ENCODE measurements around the gene PAGE2. TPM values are rescaled to one million over a fixed set of nuclear protein-coding genes. Genes with fewer than 3 reads are reported as not detected.
"Not testable (repeated sequence)": the region's sequence is repeated elsewhere in the genome, so short reads cannot be mapped to it uniquely, and the experiment has no call there.

Gene PAGE2
- total RNA-seq, 6 experiments from 2014 or later: 0.82 TPM; not detected in 5

GRCh38 chrX:55127692-55128091 lies 38.9 kb downstream of the PAGE2 start:
- TF ChIP-seq CTCF (IDR thresholded peaks at IDR 0.05): no peak
- no peak for DNase-seq
- Mint-ChIP-seq H3K9me3 (no peaks in the 10 kb centered on the region), H3K4me1 (ENCODE audit: low read depth) (no peaks in the 10 kb centered on the region), H3K36me3 (ENCODE audit: low read depth) (no peaks in the 10 kb centered on the region), H3K27me3 (ENCODE audit: insufficient read depth) (peaks cover 2% of the 10 kb centered on the region; the same call in 1 of the 2 replicates), H3K4me3 (no peak overlapping the region), H3K27ac (no peak overlapping the region)

GRCh38 chrX:55129361-55129760 lies 40.5 kb downstream of the PAGE2 start:
- DNase-seq: no peak
- H3K36me3 Mint-ChIP-seq (ENCODE audit: low read depth): no peaks in the 10 kb centered on the region
- H3K9me3 Mint-ChIP-seq: no peaks in the 10 kb centered on the region
- TF ChIP-seq CTCF (IDR thresholded peaks at IDR 0.05): no peak
- no peaks in the 10 kb centered on the region for H3K4me1 Mint-ChIP-seq (ENCODE audit: low read depth)
- no peak overlapping the region for H3K27ac Mint-ChIP-seq
- no peaks in the 10 kb centered on the region; the same call in 1 of the 2 replicates for H3K27me3 Mint-ChIP-seq (ENCODE audit: insufficient read depth)
- no peak overlapping the region for H3K4me3 Mint-ChIP-seq

- Mint-ChIP-seq H3K4me3 (no peak overlapping the region), H3K27me3 (ENCODE audit: insufficient read depth) (no peaks in the 10 kb centered on the region), H3K36me3 (ENCODE audit: low read depth) (no peaks in the 10 kb centered on the region), H3K27ac (no peak overlapping the region), H3K9me3 (no peaks in the 10 kb centered on the region), H3K4me1 (ENCODE audit: low read depth) (no peaks in the 10 kb centered on the region)
- DNase-seq: no peak
- TF ChIP-seq CTCF (IDR thresholded peaks at IDR 0.05): no peak
Measured at GRCh38 chrX:55130481-55130880, 41.7 kb downstream of the PAGE2 start.

- Mint-ChIP-seq H3K4me3 (no peak overlapping the region), H3K36me3 (ENCODE audit: low read depth) (no peaks in the 10 kb centered on the region), H3K27ac (no peak overlapping the region), H3K4me1 (ENCODE audit: low read depth) (no peaks in the 10 kb centered on the region), H3K9me3 (no peaks in the 10 kb centered on the region), H3K27me3 (ENCODE audit: insufficient read depth) (no peaks in the 10 kb centered on the region)
- no peak for TF ChIP-seq CTCF (IDR thresholded peaks at IDR 0.05)
- no peak for DNase-seq
Measured at GRCh38 chrX:55132416-55132815, 43.6 kb downstream of the PAGE2 start.

GRCh38 chrX:55135171-55135570 lies 46.4 kb downstream of the PAGE2 start:
- peak; percentile 73 for TF ChIP-seq CTCF (IDR thresholded peaks at IDR 0.05)
- peak; percentile 24 for DNase-seq
- no peak overlapping the region for H3K4me3 Mint-ChIP-seq
- no peaks in the 10 kb centered on the region for H3K9me3 Mint-ChIP-seq
- H3K27me3 Mint-ChIP-seq (ENCODE audit: insufficient read depth): no peaks in the 10 kb centered on the region; the same call in none of the 2 replicates
- no peaks in the 10 kb centered on the region for H3K36me3 Mint-ChIP-seq (ENCODE audit: low read depth)
- H3K4me1 Mint-ChIP-seq (ENCODE audit: low read depth): no peaks in the 10 kb centered on the region
- no peak overlapping the region for H3K27ac Mint-ChIP-seq

- not testable (repeated sequence) for H3K4me3 Mint-ChIP-seq; H3K36me3 Mint-ChIP-seq (ENCODE audit: low read depth); H3K9me3 Mint-ChIP-seq; H3K27ac Mint-ChIP-seq; DNase-seq; H3K27me3 Mint-ChIP-seq (ENCODE audit: insufficient read depth)
- H3K4me1 Mint-ChIP-seq (ENCODE audit: low read depth): peaks cover 16% of the 10 kb centered on the region
Measured at GRCh38 chrX:55140800-55141199, 52.0 kb downstream of the PAGE2 start.

Other genes with a start within 250 kb of the PAGE2 start
- 10 to 100 TPM; 13.3 to 20.0 (median 18.4) TPM for gene TRO, start 168.2 kb upstream of the PAGE2 start, total RNA-seq (2021; fragmentation: NEBNext Ultra II Directional; extraction: Animal tissue kit (Norgen Biotek cat#: 25700))
- gene PFKFB1, start 94.8 kb upstream of the PAGE2 start, total RNA-seq (2021; fragmentation: NEBNext Ultra II Directional; extraction: Animal tissue kit (Norgen Biotek cat#: 25700)): not detected
- gene APEX2, start 88.7 kb upstream of the PAGE2 start, total RNA-seq (2021; fragmentation: NEBNext Ultra II Directional; extraction: Animal tissue kit (Norgen Biotek cat#: 25700)): 10 to 100 TPM; 14.3 to 17.2 (median 15.9) TPM
- not detected for gene ALAS2, start 58.0 kb upstream of the PAGE2 start, total RNA-seq (2021; fragmentation: NEBNext Ultra II Directional; extraction: Animal tissue kit (Norgen Biotek cat#: 25700))
- gene PAGE2B, start 14.0 kb upstream of the PAGE2 start, total RNA-seq (2021; fragmentation: NEBNext Ultra II Directional; extraction: Animal tissue kit (Norgen Biotek cat#: 25700)): not detected
- 1 to 10 TPM in 3 of 6 experiments, under 1 TPM in 1, not detected in 2; 0.60 to 1.3 (median 1.2) TPM for gene PAGE5, start 131.3 kb downstream of the PAGE2 start, total RNA-seq (2021; fragmentation: NEBNext Ultra II Directional; extraction: Animal tissue kit (Norgen Biotek cat#: 25700))
- not detected for gene PAGE3, start 175.9 kb downstream of the PAGE2 start, total RNA-seq (2021; fragmentation: NEBNext Ultra II Directional; extraction: Animal tissue kit (Norgen Biotek cat#: 25700))

All from HFFc6 (cell line).